Ovary (tissue), 3 donors: ENCODE results near the gene ADGRG2.

ENCODE experiments used
- POLR2A ChIP-seq: fragments of 450-650 bp; IDR thresholded peaks from one replicate; pipeline ENCODE4 v1.6.1; 2017; ENCODE audit warnings: antibody characterized with exemption, mild to moderate bottlenecking, moderate library complexity
- TF ChIP-seq, protein P1 (sequence below), 3 donors: fragments of 450-650 bp in 2 of 3; fragments of 200-600 bp in 1 of 3; IDR thresholded peaks; one replicate each; pipeline versions ENCODE4 v1.5.1 to v1.8.0; 2016 to 2022; ENCODE audit warnings: antibody characterized with exemption in 3 of 3, mild to moderate bottlenecking in 1 of 3
- donor health status: DM: no; HTN: no; CAD: no.

GRCh38 chrX:19122641-19123009 lies 357 bp upstream of the ADGRG2 start:
- no peak for TF ChIP-seq POLR2A
- TF ChIP-seq, protein P1, sequence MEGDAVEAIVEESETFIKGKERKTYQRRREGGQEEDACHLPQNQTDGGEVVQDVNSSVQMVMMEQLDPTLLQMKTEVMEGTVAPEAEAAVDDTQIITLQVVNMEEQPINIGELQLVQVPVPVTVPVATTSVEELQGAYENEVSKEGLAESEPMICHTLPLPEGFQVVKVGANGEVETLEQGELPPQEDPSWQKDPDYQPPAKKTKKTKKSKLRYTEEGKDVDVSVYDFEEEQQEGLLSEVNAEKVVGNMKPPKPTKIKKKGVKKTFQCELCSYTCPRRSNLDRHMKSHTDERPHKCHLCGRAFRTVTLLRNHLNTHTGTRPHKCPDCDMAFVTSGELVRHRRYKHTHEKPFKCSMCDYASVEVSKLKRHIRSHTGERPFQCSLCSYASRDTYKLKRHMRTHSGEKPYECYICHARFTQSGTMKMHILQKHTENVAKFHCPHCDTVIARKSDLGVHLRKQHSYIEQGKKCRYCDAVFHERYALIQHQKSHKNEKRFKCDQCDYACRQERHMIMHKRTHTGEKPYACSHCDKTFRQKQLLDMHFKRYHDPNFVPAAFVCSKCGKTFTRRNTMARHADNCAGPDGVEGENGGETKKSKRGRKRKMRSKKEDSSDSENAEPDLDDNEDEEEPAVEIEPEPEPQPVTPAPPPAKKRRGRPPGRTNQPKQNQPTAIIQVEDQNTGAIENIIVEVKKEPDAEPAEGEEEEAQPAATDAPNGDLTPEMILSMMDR (IDR thresholded peaks at IDR 0.05), result no peak
